Dendritic cell treated with granulocyte-macrophage colony-stimulating factor and Interleukin-4, amounts not matched to agents 40 ng/mL and 50 ng/mL, for 4 days (primary cell): Measurements from ENCODE around the gene RFX8.

Source experiments
- H3K27ac Mint-ChIP-seq: one replicate; pipeline ENCODE4 v1.8.0; 2022; ENCODE audit warnings: mild to moderate bottlenecking, mixed read lengths
- H3K27me3 Mint-ChIP-seq: one replicate; pipeline ENCODE4 v1.8.0; 2022; ENCODE audit warnings: mild to moderate bottlenecking, mixed read lengths
- H3K36me3 Mint-ChIP-seq: one replicate; pipeline ENCODE4 v1.8.0; 2022; ENCODE audit warnings: low read depth, mixed read lengths
- H3K4me1 Mint-ChIP-seq: one replicate; pipeline ENCODE4 v1.8.0; 2022; ENCODE audit warnings: low read depth, mixed read lengths
- H3K4me3 Mint-ChIP-seq: one replicate; pipeline ENCODE4 v1.8.0; 2022; ENCODE audit warnings: mild to moderate bottlenecking, moderate library complexity, mixed read lengths
- H3K9me3 Mint-ChIP-seq: one replicate; pipeline ENCODE4 v1.8.0; 2022; ENCODE audit warnings: mixed read lengths
- intact Hi-C: fragments of 100-400 bp; cut with micrococcal nuclease; formaldehyde crosslinking; loops from one replicate; pipeline ENCODE4 v1.15.0; 2022

RFX8 gene

DNA sequence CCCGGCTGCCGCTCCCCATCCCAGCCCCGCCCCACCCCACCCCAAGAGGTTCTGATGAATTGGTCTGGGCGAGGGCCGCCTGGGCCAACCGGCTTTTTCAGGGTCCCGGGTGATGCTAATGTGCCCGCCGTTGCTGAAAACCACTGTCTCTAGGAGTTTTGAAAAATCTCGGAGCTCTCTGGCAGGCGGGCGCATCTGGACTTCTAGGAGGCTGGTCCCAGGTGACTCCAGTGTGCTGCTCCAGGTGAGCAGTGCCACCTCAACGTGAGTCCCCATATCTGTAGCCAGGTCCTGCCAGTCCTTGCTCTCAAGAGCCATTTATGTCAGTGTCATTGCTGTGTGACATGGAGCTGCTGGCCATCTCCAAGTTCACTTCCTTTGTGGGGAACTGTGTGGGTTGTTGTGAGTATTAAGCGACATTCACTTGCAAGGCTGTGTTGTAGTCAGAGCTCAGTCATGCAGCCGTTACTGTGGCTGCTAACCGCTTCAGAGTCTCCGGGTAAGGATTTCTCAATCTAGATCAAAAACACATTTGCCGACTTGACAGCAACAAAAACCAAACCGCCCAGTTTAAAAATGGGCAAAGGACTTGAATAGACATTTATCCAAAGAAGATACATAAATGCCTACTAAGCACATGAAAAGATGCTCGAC, at the start of gene RFX8:
Gene RFX8, minus strand, starts transcription at position 382 of the 654 bp plus-strand sequence. CDS start 8,264 bp downstream, outside the sequence.
- H3K4me3 Mint-ChIP-seq = peak within 1 kb of the TSS; percentile 68
- H3K9me3 Mint-ChIP-seq = no peaks in the 10 kb centered on the region
- H3K36me3 Mint-ChIP-seq = no peaks in the 10 kb centered on the region
- H3K27ac Mint-ChIP-seq = peak within 1 kb of the TSS; percentile 22
- H3K27me3 Mint-ChIP-seq = peaks cover 80% of the 10 kb centered on the region
- peaks cover 20% of the 10 kb centered on the region for H3K4me1 Mint-ChIP-seq
- intact Hi-C loops = no loop called here

DNA sequence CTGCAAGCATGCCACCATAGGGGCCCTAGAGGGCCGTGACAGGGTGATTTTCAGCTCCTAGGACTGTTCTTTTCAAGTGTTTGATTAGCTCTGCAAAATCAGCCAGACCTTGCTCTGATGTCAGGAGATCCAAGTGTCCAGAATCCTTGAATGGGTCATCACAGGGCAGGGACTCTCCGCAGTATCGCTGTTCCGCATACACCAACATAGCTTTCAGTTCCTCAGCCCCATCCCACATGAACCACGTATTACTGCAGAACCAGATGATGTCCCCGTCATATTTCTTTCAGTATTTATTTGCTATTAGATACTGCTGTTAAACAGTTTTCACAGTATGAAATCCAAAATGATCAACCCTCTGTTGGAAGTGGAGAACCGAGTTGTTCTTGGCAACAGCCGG, 46.6 kb upstream of the RFX8 start:
- peak overlapping the region; percentile 35 for H3K27ac Mint-ChIP-seq
- H3K36me3 Mint-ChIP-seq = no peaks in the 10 kb centered on the region
- H3K4me1 Mint-ChIP-seq = peaks cover 51% of the 10 kb centered on the region
- intact Hi-C loops = loop anchor here (10.0 kb wide), 1 partner anchor 93 kb away; no protein-coding TSS in a partner anchor
- H3K27me3 Mint-ChIP-seq = peaks cover 39% of the 10 kb centered on the region
- H3K4me3 Mint-ChIP-seq = peak overlapping the region; percentile 30
- peaks cover 8% of the 10 kb centered on the region for H3K9me3 Mint-ChIP-seq

DNA sequence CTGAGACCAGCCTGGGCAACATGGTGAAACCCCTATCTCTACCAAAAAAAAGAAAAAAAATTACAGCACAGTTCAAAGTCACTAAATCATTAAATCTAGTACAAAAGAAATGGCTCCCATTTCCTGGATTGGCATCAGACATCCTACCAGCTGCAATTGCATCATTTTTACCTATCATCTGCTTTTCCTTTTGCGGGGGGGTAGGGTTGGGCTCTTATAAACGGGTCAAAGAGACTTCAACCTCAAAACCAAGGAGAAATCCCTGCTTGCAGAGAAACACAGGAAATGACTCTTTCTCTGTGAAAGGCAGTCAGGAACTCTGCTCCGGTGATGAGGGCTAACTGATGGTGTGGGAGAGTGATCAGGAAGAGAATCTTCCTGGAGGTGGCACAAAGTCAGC, 45.3 kb upstream of the RFX8 start:
- intact Hi-C loops = loop anchor here (10.0 kb wide), 1 partner anchor 95 kb away; no protein-coding TSS in a partner anchor

DNA sequence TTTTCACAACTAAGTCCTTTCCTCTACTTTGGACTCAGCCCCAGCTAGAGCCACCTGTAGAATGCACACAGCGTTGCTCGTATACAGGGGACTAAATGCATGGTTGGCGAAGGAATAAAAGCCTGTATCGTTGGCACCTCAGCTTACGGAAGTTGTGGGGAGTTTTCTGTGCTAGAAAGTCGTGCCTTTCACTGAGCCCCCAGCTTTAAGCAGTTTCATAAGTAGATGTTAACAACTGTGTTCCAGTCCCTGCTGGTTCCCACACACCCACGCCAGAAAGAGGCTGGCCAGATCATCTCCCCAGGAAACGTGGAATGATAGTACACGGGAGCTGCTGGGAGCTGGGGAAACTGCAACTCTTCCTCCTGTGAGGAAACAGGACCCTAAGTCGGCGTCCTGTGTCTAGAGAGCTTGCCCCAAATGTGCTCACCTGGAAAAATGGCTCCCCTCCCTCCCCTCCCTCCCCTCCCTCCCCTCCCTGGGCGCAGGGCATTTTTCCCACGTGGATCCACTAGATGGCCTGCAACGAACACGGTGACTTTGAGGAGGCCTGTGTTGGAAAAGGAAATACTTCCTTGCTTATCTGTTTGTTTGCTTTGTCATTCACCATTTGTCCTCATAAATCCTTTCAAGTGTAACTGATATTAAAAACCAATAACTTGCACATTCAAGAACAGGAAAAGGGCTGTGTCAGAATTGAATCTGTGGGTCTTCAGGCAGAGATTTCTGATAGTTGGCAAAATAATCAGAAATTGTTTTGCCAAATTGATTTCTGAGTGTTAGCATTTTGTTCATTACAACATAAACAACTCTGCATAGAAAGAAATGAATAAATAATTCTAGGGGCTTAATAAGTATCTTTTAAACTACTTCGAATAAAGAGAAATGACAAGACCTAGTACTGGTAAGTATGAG, 43.9 kb upstream of the RFX8 start:
- Mint-ChIP-seq H3K27ac (no peak overlapping the region), H3K4me3 (no peak overlapping the region), H3K4me1 (peaks cover 44% of the 10 kb centered on the region), H3K9me3 (peaks cover 19% of the 10 kb centered on the region), H3K27me3 (peaks cover 36% of the 10 kb centered on the region), H3K36me3 (no peaks in the 10 kb centered on the region)
- intact Hi-C loops = loop anchor here (10.0 kb wide), 1 partner anchor 54 kb away; no protein-coding TSS in a partner anchor

More for the DNA sequence above, 45.3 kb upstream of the RFX8 start:
- Mint-ChIP-seq H3K27ac (peak overlapping the region; percentile 35), H3K27me3 (peaks cover 34% of the 10 kb centered on the region), H3K36me3 (no peaks in the 10 kb centered on the region), H3K4me3 (no peak overlapping the region), H3K9me3 (peaks cover 12% of the 10 kb centered on the region), H3K4me1 (peaks cover 50% of the 10 kb centered on the region)

DNA sequence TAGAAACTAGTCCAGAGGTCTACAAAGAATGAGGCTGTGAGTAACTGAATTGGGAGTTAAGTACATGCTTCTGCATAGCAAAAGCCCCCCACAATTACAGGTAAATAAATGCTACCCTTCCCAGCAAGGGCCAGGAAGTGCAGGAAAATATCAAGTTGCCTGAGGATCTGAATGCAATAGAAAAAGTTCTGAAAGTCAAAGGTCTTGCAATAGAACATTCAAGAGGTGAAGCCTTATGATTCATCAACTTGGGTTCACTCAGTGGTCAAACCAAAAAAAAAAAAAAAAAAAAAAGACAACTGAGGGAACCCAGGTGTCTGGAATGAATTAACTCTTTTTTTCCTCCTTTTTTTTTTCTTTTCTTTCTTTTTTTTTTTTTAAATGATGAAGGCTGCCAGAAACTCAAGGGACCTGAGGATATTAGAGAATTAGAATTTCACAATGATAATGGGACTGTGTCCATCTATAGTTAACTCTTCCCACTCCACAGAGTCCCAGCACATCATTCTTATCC, 42.9 kb upstream of the RFX8 start:
- H3K9me3 Mint-ChIP-seq = peaks cover 19% of the 10 kb centered on the region
- H3K4me3 Mint-ChIP-seq = no peak overlapping the region
- H3K36me3 Mint-ChIP-seq = no peaks in the 10 kb centered on the region
- H3K27me3 Mint-ChIP-seq = peaks cover 35% of the 10 kb centered on the region
- H3K27ac Mint-ChIP-seq = no peak overlapping the region
- intact Hi-C loops = loop anchor here (10.0 kb wide), 1 partner anchor 53 kb away; no protein-coding TSS in a partner anchor
- H3K4me1 Mint-ChIP-seq = peaks cover 44% of the 10 kb centered on the region

DNA sequence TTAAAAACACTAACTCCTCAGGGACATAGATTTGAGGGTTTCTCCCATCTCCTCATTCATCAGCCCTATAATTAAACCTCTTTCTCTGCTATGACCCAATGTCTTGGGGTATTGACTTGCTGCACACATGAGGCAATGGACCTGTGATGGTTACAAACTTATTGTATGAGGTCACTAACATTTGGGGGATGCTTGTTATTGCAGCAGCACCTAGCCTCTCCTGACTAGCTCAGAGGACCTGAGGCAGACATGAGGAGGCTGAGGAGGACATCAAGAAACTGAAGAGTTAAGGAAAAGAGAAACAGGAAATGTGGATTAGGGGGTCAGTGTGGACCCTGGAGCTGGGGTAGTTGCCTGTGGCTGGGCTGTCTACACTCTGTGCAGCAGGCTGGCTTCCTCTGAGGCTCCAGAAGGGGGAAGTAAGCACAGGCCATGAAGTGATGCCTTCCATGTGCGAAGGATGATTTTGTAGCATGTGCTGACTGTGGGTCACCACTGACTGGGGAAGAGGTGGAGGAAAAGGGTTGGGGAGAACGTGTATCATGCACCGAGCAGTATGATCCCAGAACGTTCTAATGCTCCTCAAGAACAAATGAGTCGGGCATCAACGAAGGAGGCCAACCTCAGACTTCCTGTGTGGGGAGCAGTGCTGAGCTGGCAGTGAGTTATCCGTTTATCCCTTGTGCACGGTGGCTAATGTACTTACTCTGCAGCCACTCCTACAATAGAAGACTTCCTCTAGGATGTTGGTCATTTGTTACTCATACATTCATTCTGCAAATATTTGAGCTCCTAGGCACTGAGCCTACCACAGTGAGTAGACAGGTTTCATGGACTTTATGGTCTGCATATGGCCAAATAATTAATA, 42.1 kb upstream of the RFX8 start:
- Mint-ChIP-seq H3K4me1 (peaks cover 44% of the 10 kb centered on the region), H3K9me3 (peaks cover 19% of the 10 kb centered on the region), H3K27ac (peak overlapping the region; percentile 3), H3K4me3 (no peak overlapping the region), H3K27me3 (peaks cover 36% of the 10 kb centered on the region), H3K36me3 (no peaks in the 10 kb centered on the region)
- intact Hi-C loops = loop anchor here (10.0 kb wide), 1 partner anchor 52 kb away; no protein-coding TSS in a partner anchor

DNA sequence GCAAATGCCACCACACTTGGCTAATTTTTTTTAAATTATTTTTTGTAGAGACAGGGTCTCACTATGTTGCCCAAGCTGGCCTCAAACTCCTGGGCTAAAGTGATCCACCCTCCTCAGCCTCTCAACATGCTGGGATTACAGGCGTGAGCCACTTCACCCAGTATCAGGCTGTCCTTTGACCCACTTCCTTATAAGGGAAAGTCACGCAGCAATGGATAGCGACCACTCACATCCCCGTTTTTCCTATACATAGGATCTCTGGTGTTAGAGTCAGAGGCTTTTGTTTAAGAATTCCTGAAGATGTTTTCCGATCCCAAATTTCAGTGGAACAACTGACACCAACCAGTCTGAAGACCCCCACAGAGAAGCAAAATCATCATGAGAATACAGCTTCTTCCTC, 41.4 kb upstream of the RFX8 start:
- Mint-ChIP-seq H3K27me3 (peaks cover 35% of the 10 kb centered on the region), H3K4me3 (no peak overlapping the region), H3K4me1 (peaks cover 37% of the 10 kb centered on the region), H3K36me3 (no peaks in the 10 kb centered on the region), H3K27ac (peak overlapping the region; percentile 3), H3K9me3 (peaks cover 19% of the 10 kb centered on the region)
- intact Hi-C loops = loop anchor here (10.0 kb wide), 1 partner anchor 52 kb away; no protein-coding TSS in a partner anchor

DNA sequence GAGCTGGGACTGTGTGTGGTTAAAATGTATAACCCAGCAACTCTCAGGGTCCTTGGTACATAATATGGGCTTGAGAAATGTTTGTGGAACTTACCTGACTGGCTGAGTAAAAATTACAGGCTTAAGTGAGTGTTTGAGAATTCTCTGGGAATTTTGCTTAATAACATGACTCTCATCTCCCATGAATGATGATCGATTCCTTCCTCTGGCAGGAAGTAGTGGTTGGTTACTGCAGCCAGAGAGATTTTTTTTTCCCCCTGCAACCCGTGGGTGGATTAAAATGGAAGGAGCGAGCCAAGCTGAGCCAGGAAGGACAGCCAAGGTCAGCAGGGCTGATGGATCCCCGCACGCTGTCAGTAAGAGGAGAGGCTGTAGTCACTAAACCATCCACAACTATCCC, 40.6 kb upstream of the RFX8 start:
- Mint-ChIP-seq H3K36me3 (no peaks in the 10 kb centered on the region), H3K4me3 (no peak overlapping the region), H3K9me3 (peaks cover 19% of the 10 kb centered on the region), H3K4me1 (peaks cover 28% of the 10 kb centered on the region), H3K27me3 (peaks cover 35% of the 10 kb centered on the region), H3K27ac (no peak overlapping the region)
- intact Hi-C loops = loop anchor here (10.0 kb wide), 1 partner anchor 51 kb away; no protein-coding TSS in a partner anchor

DNA sequence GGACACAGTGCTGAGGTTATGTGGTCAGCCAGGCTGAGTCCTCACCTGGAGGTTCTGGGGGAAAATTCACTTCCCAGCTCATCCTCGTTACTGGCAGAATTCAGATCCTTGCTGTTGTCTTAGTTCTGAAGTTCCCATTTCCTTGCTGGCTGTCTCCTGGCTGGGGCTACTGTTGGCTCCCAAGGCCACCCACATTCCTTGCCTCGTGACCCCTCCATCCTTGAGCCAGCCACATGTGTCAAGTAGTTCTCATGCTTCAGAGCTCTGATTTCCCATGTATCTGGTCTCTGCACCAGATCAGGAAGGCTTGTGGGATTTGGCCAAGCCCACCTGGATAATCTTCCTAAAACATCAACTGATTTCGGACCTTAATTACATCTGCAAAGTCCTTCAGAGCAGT, 38.1 kb upstream of the RFX8 start:
- peaks cover 30% of the 10 kb centered on the region for H3K4me1 Mint-ChIP-seq
- H3K9me3 Mint-ChIP-seq = peaks cover 19% of the 10 kb centered on the region
- no peak overlapping the region for H3K4me3 Mint-ChIP-seq
- H3K27ac Mint-ChIP-seq = no peak overlapping the region
- H3K36me3 Mint-ChIP-seq = no peaks in the 10 kb centered on the region
- peaks cover 33% of the 10 kb centered on the region for H3K27me3 Mint-ChIP-seq
- intact Hi-C loops = loop anchor here (10.0 kb wide), 1 partner anchor 48 kb away; no protein-coding TSS in a partner anchor

DNA sequence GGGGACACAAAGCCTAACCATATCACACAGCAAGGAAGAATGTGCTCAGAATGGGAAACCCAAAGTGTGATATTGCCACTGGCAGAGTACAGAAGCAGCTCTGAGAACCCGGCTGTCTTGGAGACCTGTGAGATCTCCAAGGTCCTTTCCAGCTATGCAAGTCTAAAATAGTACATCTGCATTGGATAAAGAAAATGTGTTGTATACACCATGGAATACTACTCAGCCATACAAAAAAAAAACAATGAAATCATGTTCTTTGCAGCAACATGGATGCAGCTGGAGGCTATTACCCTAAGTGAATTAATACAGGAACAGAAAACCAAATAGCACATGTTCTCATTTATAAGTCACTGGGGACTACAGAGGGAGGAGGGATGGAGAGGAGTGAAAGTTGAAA, 36.5 kb upstream of the RFX8 start:
- Mint-ChIP-seq H3K9me3 (peaks cover 9% of the 10 kb centered on the region), H3K27me3 (peaks cover 29% of the 10 kb centered on the region), H3K4me3 (no peak overlapping the region), H3K4me1 (peaks cover 15% of the 10 kb centered on the region), H3K36me3 (no peaks in the 10 kb centered on the region), H3K27ac (no peak overlapping the region)
- intact Hi-C loops = loop anchor here (10.0 kb wide), 1 partner anchor 47 kb away; no protein-coding TSS in a partner anchor

DNA sequence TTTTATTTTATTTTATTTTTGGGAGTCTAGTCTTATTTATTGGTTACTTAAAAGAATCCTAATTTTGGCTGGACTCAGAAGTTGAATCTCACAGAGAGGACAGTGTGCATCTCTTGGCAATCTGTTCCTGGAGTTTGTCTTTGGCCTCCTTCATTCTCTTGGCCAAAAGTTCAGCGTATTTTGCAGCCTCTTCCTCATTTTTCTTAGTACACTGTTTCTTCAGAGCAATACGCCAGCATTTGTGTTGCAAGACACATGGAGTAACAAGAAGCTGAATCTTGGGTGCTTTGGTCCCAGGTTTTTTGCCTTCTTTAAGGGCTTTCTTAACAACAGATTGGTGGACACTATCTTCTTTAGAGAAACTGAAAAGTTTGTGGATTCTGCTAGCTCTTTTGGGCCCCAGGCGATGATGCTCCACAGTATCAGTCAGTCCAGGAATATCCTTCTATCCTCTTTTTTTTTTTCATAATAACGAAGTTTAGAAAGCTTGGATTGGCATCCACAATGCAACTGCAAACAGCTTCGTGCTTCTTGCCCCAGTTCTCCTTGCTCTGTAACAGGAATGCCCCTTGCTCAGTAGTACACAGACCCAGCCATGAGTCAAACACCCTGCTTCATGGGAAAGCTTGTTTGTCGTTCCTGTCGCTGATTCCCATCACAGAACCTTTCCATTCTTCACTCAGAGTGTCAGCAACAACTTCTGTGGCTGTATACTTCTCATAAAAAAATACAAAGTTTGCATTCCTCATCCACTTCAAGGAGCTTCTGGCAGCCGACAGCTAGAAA, 34.8 kb upstream of the RFX8 start:
- intact Hi-C loops = loop anchor here (10.0 kb wide), 1 partner anchor 45 kb away; no protein-coding TSS in a partner anchor
- Mint-ChIP-seq H3K4me1 (peaks cover 11% of the 10 kb centered on the region), H3K27ac (no peak overlapping the region), H3K36me3 (no peaks in the 10 kb centered on the region), H3K9me3 (peaks cover 5% of the 10 kb centered on the region), H3K4me3 (no peak overlapping the region), H3K27me3 (peaks cover 20% of the 10 kb centered on the region)

DNA sequence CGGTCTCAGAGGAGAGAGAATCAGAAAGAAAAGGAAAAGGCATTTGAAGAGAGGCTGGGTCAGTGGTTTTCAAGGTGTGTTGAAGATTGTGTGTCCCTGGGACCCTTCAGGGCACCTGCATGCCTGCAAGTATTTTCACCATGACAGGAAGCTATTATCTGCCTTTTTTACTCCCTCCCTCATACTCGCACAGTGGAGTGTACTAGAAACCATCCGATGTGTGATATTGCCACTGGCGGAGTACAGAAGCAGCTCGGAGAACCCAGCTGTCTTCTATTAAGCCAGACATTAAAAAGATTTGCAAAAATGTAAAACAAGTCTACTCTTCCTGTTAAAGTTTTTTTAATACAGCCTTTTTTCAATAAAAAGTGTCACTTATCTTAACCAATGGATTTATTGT, 33.7 kb upstream of the RFX8 start:
- H3K27ac Mint-ChIP-seq = no peak overlapping the region

More for the DNA sequence above, 33.7 kb upstream of the RFX8 start:
- intact Hi-C loops = no loop called here
- no peaks in the 10 kb centered on the region for H3K9me3 Mint-ChIP-seq
- no peaks in the 10 kb centered on the region for H3K36me3 Mint-ChIP-seq
- peaks cover 11% of the 10 kb centered on the region for H3K4me1 Mint-ChIP-seq
- H3K27me3 Mint-ChIP-seq = peaks cover 20% of the 10 kb centered on the region
- H3K4me3 Mint-ChIP-seq = no peak overlapping the region
